ENCODE data around the gene MSI2.

Gene MSI2

DNA sequence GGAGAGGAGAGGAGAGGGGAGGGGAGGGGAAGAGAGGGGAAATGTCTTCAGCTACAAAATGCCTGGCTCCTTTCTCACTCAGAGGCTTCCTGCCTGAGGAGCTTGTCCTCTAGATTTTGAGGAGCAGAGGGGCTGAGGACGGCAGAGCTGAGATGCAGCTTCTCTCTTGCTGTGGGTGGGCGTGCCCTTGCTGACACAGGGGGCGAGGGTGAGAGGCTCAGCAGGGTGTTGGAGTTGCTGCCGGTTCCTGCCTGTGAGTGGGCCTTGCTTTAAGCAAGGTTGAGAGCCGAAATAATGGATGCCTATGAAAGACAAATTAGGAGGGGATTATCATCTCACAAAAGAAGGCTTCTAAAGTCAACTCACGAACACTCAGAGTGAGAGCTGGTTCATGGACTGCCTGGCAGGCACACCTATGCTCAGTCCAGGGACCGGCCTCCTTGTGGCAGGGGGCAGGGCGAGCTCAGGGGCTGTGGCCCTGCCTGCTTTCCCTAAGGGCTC, 215.6 kb downstream of the MSI2 start:
- Histone ChIP-seq H3K4me1 (ENCODE audit: insufficient read depth, low read length) (peaks cover 37% of the 10 kb centered on the region), H3K9ac (ENCODE audit: low read depth, low read length) (no peak overlapping the region), H3K9me3 (ENCODE audit: control insufficient read depth, insufficient read depth, low read length) (no peaks in the 10 kb centered on the region), H3K36me3 (ENCODE audit: insufficient read depth, low read length) (no peaks in the 10 kb centered on the region)

DNA sequence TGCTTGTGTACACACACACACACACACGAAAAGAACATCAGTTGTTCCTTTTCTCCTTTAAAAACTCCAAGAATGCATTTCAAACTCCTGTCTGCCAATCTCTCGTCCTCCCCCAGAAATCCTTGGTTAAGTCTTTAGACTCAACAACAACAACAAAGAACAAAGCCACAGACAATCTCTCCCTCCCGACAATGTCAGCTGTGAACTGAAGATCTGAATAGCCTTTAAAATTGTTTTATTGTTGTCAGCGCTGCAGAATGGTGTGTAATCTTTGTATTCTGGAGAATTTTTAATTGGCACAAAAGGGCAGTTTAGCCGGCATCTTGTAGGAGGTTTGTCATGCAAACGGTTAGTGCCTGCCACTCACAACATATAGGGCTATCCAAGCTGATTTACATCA, 219.5 kb downstream of the MSI2 start:
- H3K9me3 ChIP-seq (ENCODE audit: control insufficient read depth, insufficient read depth, low read length): no peaks in the 10 kb centered on the region
- no peaks in the 10 kb centered on the region for H3K36me3 ChIP-seq (ENCODE audit: insufficient read depth, low read length)
- peaks cover 38% of the 10 kb centered on the region for H3K4me1 ChIP-seq (ENCODE audit: insufficient read depth, low read length)
- no peak overlapping the region for H3K9ac ChIP-seq (ENCODE audit: low read depth, low read length)

DNA sequence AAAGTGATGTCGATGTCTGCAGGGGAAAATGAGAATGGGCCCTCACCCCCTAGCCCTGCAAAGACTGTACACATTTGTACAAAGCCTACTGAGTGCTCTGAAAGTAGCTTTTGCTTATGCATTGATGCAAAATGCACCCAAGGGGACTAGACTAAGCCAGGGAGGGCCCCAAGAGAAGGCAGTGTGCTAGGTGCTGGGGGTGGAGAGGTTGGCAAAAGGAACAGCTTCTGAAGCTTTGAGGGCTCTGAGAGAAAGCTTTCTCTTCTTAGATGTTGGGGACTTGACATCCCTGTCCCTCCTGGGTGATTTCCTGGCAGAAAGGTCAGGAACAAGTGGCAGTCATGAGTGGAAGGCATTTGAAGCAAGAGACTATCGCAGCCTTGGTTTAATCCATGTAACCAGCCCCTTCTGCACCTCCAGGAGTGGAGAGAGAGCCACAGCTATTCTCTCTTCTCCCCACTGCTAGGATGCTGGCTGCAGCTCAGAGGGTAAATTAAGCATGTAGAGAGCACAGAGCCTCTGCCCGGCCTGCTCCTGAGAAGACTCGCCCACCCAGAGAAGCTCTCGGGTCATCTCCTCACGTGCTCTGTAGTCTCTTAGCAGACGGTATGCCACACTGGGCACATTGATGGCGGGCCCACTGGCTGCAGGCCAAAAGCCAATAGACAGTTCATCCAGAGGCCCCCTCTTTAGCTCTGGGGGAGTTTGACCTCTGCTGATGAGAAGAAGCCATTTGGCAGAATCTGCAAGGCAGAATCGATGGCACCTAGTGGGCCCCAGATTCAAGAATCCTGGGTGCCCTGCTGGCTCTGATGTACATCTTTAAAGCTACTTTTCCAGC, 221.4 kb downstream of the MSI2 start:
- Histone ChIP-seq H3K9me3 (ENCODE audit: control insufficient read depth, insufficient read depth, low read length) (no peaks in the 10 kb centered on the region), H3K36me3 (ENCODE audit: insufficient read depth, low read length) (no peaks in the 10 kb centered on the region), H3K4me1 (ENCODE audit: insufficient read depth, low read length) (peaks cover 34% of the 10 kb centered on the region), H3K9ac (ENCODE audit: low read depth, low read length) (no peak overlapping the region)

DNA sequence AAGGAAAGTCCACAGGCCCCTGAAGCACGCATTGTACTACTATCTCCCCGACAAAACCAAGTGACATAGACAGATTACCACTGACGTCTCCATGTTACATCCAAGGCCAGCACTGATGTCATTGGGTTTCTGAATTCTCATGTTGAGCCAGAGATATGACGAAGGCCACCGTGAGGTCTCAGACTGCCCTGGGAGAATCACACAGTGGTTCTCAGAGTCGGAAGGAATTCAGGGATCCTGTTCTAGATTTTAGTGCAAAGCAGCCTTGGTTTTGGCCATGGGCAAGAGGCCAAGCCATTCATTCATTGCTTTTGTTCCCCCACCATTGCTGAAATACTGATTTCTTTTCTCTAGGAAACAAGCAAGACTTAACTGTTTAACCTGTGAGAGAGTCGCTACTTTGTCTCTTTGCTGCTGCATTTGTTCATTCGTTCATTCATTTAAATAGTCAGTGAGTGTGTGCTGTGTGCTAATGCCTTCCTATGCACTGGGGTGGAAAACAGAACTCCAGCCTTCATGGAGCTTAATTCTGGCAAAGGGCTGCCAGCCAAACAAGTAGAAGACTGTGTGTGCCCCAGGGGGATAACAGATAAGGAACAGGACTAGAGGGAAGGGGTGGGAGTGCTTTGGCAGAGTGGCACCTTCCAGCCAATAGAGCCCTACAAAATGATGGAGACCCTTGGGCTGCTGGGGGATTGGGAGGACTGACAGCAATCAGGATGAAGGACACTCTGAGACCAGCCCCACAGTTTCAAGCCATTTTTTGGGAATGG, 222.3 kb downstream of the MSI2 start:
- no peaks in the 10 kb centered on the region for H3K36me3 ChIP-seq (ENCODE audit: insufficient read depth, low read length)
- no peaks in the 10 kb centered on the region for H3K9me3 ChIP-seq (ENCODE audit: control insufficient read depth, insufficient read depth, low read length)
- peaks cover 28% of the 10 kb centered on the region for H3K4me1 ChIP-seq (ENCODE audit: insufficient read depth, low read length)
- H3K9ac ChIP-seq (ENCODE audit: low read depth, low read length): no peak overlapping the region

DNA sequence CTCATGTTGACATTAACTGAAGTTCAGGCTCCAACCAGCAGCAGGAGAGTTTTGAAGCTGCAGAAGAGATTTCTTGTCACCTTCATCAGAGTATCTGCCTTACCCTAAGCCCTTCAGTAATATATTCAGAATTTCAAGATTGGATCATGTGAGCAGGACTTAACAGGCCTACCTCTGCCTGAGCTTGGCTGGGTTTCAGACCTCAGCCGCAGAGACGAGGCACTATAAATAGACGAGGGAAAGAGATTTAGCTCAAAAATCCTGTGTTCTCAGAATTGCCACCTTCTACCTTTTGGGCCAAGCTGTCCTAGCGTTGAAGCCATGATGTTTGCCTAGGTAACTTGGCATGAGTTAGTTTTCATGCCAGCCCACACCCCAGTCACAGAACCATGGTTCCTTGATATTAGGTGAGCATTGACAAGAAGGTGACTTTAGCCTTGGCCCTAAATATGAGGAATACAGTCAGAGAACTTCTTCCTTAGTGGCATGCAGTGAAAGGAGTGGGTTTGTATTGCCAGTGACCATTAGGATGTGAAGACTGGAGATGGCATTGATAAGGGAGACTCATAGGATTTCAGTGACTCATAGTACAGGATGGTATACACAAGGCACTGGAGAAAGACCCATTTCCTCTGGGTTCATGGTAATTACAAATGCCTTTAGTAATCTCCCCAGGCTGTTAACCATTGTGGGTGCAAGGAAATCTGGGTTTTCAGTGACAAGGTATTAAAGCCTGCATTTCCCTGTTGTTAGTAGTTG, 224.3 kb downstream of the MSI2 start:
- Histone ChIP-seq H3K36me3 (ENCODE audit: insufficient read depth, low read length) (no peaks in the 10 kb centered on the region), H3K9ac (ENCODE audit: low read depth, low read length) (no peak overlapping the region), H3K9me3 (ENCODE audit: control insufficient read depth, insufficient read depth, low read length) (no peaks in the 10 kb centered on the region), H3K4me1 (ENCODE audit: insufficient read depth, low read length) (peaks cover 35% of the 10 kb centered on the region)

DNA sequence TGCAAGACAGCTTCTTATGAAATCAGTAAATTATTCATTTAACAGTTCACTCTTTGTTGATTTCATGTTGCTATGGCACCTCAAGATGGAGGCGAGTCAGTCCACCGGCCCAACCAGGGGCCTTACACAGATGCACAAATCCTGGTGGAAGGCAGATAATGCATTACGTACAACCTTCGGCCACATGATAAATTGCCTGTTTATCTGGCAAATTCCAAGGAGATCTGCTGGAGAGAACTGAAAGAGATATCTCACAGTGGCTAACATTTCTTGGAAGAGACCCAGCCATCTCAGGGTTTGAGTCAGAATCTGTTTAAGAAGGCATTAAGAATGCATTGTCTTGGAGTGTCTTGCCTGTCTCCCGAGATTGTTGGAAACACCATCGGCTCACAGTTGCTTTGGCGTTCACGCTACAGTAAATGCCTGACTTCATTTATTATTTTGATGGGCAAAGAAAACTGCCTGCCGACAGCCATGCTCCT, 225.6 kb downstream of the MSI2 start:
- Histone ChIP-seq H3K9ac (ENCODE audit: low read depth, low read length) (no peak overlapping the region), H3K36me3 (ENCODE audit: insufficient read depth, low read length) (no peaks in the 10 kb centered on the region), H3K9me3 (ENCODE audit: control insufficient read depth, insufficient read depth, low read length) (no peaks in the 10 kb centered on the region), H3K4me1 (ENCODE audit: insufficient read depth, low read length) (peaks cover 29% of the 10 kb centered on the region)

DNA sequence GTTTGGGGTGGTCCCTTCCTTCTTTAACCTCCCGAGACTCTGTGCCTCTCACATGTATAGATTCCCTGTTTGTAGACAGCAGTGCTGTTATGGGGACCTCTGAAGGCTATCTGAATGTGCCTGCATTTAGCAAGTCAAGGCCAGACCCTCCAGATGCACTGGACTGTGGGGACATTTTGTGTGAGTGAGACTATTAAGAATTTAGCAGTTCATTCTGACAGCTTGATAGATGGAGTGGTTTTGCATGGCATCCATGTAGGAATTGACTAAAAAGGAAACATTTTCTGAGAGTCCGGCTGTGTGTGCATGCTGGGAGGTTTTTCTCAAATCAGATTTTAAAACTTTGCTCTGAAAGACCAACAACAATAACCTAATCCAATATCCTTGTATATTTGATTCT, 226.3 kb downstream of the MSI2 start:
- H3K36me3 ChIP-seq (ENCODE audit: insufficient read depth, low read length): no peaks in the 10 kb centered on the region
- H3K9ac ChIP-seq (ENCODE audit: low read depth, low read length): no peak overlapping the region
- H3K4me1 ChIP-seq (ENCODE audit: insufficient read depth, low read length): peaks cover 29% of the 10 kb centered on the region
- H3K9me3 ChIP-seq (ENCODE audit: control insufficient read depth, insufficient read depth, low read length): no peaks in the 10 kb centered on the region

GRCh38 chr17:57484081-57484666, 227.9 kb downstream of the MSI2 start:
- Histone ChIP-seq H3K9ac (ENCODE audit: low read depth, low read length) (no peak overlapping the region), H3K9me3 (ENCODE audit: control insufficient read depth, insufficient read depth, low read length) (no peaks in the 10 kb centered on the region), H3K4me1 (ENCODE audit: insufficient read depth, low read length) (peaks cover 29% of the 10 kb centered on the region), H3K36me3 (ENCODE audit: insufficient read depth, low read length) (no peaks in the 10 kb centered on the region)

- Histone ChIP-seq H3K4me1 (ENCODE audit: insufficient read depth, low read length) (peaks cover 29% of the 10 kb centered on the region), H3K9ac (ENCODE audit: low read depth, low read length) (no peak overlapping the region), H3K36me3 (ENCODE audit: insufficient read depth, low read length) (no peaks in the 10 kb centered on the region), H3K9me3 (ENCODE audit: control insufficient read depth, insufficient read depth, low read length) (no peaks in the 10 kb centered on the region)
Observed at GRCh38 chr17:57484826-57485565, 228.7 kb downstream of the MSI2 start.

GRCh38 chr17:57485566-57485865, 229.2 kb downstream of the MSI2 start:
- Histone ChIP-seq H3K36me3 (ENCODE audit: insufficient read depth, low read length) (no peaks in the 10 kb centered on the region), H3K9me3 (ENCODE audit: control insufficient read depth, insufficient read depth, low read length) (no peaks in the 10 kb centered on the region), H3K9ac (ENCODE audit: low read depth, low read length) (no peak overlapping the region), H3K4me1 (ENCODE audit: insufficient read depth, low read length) (peaks cover 28% of the 10 kb centered on the region)

GRCh38 chr17:57485916-57486881, 229.9 kb downstream of the MSI2 start:
- H3K9me3 ChIP-seq (ENCODE audit: control insufficient read depth, insufficient read depth, low read length): no peaks in the 10 kb centered on the region
- H3K36me3 ChIP-seq (ENCODE audit: insufficient read depth, low read length): no peaks in the 10 kb centered on the region
- peaks cover 27% of the 10 kb centered on the region for H3K4me1 ChIP-seq (ENCODE audit: insufficient read depth, low read length)
- H3K9ac ChIP-seq (ENCODE audit: low read depth, low read length): no peak overlapping the region

- Histone ChIP-seq H3K36me3 (ENCODE audit: insufficient read depth, low read length) (no peaks in the 10 kb centered on the region), H3K9me3 (ENCODE audit: control insufficient read depth, insufficient read depth, low read length) (no peaks in the 10 kb centered on the region), H3K4me1 (ENCODE audit: insufficient read depth, low read length) (peaks cover 23% of the 10 kb centered on the region), H3K9ac (ENCODE audit: low read depth, low read length) (no peak overlapping the region)
Observed at GRCh38 chr17:57486882-57487301, 230.6 kb downstream of the MSI2 start.

- Histone ChIP-seq H3K9ac (ENCODE audit: low read depth, low read length) (no peak overlapping the region), H3K36me3 (ENCODE audit: insufficient read depth, low read length) (no peaks in the 10 kb centered on the region), H3K4me1 (ENCODE audit: insufficient read depth, low read length) (peaks cover 23% of the 10 kb centered on the region), H3K9me3 (ENCODE audit: control insufficient read depth, insufficient read depth, low read length) (no peaks in the 10 kb centered on the region)
Observed at GRCh38 chr17:57487573-57487972, 231.2 kb downstream of the MSI2 start.
